H9 (cell line): ENCODE measurements around the gene SLC12A2. TPM values are rescaled to one million over a fixed set of nuclear protein-coding genes. Genes with fewer than 3 reads are reported as not detected.

Source experiments
- DNase-seq: peaks from one replicate; pipeline ENCODE4 v3.0.0-alpha.2; 2017
- H2AFZ ChIP-seq: one replicate; pipeline ENCODE4 v1.6.1; 2013; ENCODE audit warnings: mild to moderate bottlenecking, low read length, control low read depth, moderate library complexity
- H2AK5ac ChIP-seq: 2 replicates; pipeline ENCODE4 v1.6.1; 2013; ENCODE audit warnings: low read length, control low read depth, mixed read lengths; ENCODE audit not compliant: insufficient read length
- H2BK120ac ChIP-seq: one replicate; pipeline ENCODE4 v1.6.1; 2013; ENCODE audit warnings: low read depth, mild to moderate bottlenecking, low read length, control low read depth, inconsistent platforms; ENCODE audit not compliant: poor library complexity, severe bottlenecking
- H2BK12ac ChIP-seq: 2 replicates; pipeline ENCODE4 v1.6.1; 2013; ENCODE audit warnings: low read length, control low read depth, mixed read lengths, low read depth; ENCODE audit not compliant: insufficient read length
- H2BK15ac ChIP-seq: 2 replicates; pipeline ENCODE4 v1.6.1; 2013; ENCODE audit warnings: low read depth, low read length, control low read depth
- H2BK20ac ChIP-seq: one replicate; pipeline ENCODE4 v1.6.1; 2013; ENCODE audit warnings: low read depth, mild to moderate bottlenecking, low read length, control low read depth, inconsistent platforms; ENCODE audit not compliant: poor library complexity, severe bottlenecking
- H2BK5ac ChIP-seq: 2 replicates; pipeline ENCODE4 v1.6.1; 2013; ENCODE audit warnings: low read length, control low read depth, mixed read lengths; ENCODE audit not compliant: insufficient read length
- H3K14ac ChIP-seq: 2 replicates; pipeline ENCODE4 v1.6.1; 2013; ENCODE audit warnings: low read length, control low read depth; ENCODE audit not compliant: insufficient read depth
- H3K18ac ChIP-seq: 2 replicates; pipeline ENCODE4 v1.6.1; 2013; ENCODE audit warnings: low read depth, mild to moderate bottlenecking, mixed read lengths, low read length, control low read depth; ENCODE audit not compliant: insufficient read length
- H3K23ac ChIP-seq: 2 replicates; pipeline ENCODE4 v1.6.1; 2013; ENCODE audit warnings: low read length, control low read depth, mixed read lengths, low read depth; ENCODE audit not compliant: insufficient read length
- H3K23me2 ChIP-seq: 2 replicates; pipeline ENCODE4 v1.6.1; 2013; ENCODE audit warnings: low read depth, mild to moderate bottlenecking, mixed read lengths, low read length, control low read depth; ENCODE audit not compliant: insufficient read length, poor library complexity, severe bottlenecking
- H3K27ac ChIP-seq: 2 replicates; pipeline ENCODE4 v1.5.1; 2013; ENCODE audit warnings: low read length, control low read depth, mixed read lengths, low read depth; ENCODE audit not compliant: insufficient read length
- H3K27me3 ChIP-seq: 2 replicates; pipeline ENCODE4 v1.6.1; 2013; ENCODE audit warnings: low read length, control low read depth, inconsistent platforms; ENCODE audit not compliant: insufficient read depth
- H3K4ac ChIP-seq: 2 replicates; pipeline ENCODE4 v1.6.1; 2013; ENCODE audit warnings: low read depth, mild to moderate bottlenecking, control low read depth, inconsistent platforms, low read length, moderate library complexity
- H3K4me1 ChIP-seq: 2 replicates; pipeline ENCODE4 v1.6.1; 2013; ENCODE audit warnings: low read length, control low read depth, inconsistent platforms; ENCODE audit not compliant: insufficient read depth
- H3K4me2 ChIP-seq: 2 replicates; pipeline ENCODE4 v1.6.1; 2013; ENCODE audit warnings: low read length, control low read depth, mixed read lengths; ENCODE audit not compliant: insufficient read length, insufficient read depth
- H3K56ac ChIP-seq: 2 replicates; pipeline ENCODE4 v1.6.1; 2013; ENCODE audit warnings: low read depth, mild to moderate bottlenecking, mixed read lengths, low read length, control low read depth; ENCODE audit not compliant: insufficient read length
- H3K79me1 ChIP-seq: 2 replicates; pipeline ENCODE4 v1.6.1; 2013; ENCODE audit warnings: low read depth, mild to moderate bottlenecking, moderate library complexity, low read length, control low read depth, inconsistent platforms; ENCODE audit not compliant: insufficient read depth, poor library complexity, severe bottlenecking
- H3K79me2 ChIP-seq: 2 replicates; pipeline ENCODE4 v1.6.1; 2013; ENCODE audit warnings: low read length, control low read depth, inconsistent platforms; ENCODE audit not compliant: insufficient read depth
- H3K9ac ChIP-seq: 2 replicates; pipeline ENCODE4 v1.6.1; 2013; ENCODE audit warnings: low read length, control low read depth, mixed read lengths; ENCODE audit not compliant: insufficient read length; ENCODE audit errors: extremely low read depth
- H3K9me3 ChIP-seq: one replicate; pipeline ENCODE4 v1.6.1; 2013; ENCODE audit warnings: low read depth, low read length, inconsistent platforms; ENCODE audit not compliant: control insufficient read depth
- H3T11ph ChIP-seq: one replicate; pipeline ENCODE4 v1.6.1; 2013; ENCODE audit warnings: mild to moderate bottlenecking, low read length, control low read depth, inconsistent platforms
- H4K20me1 ChIP-seq: one replicate; pipeline ENCODE4 v1.6.1; 2013; ENCODE audit not compliant: control insufficient read depth, insufficient read length, insufficient read depth
- H4K5ac ChIP-seq: 2 replicates; pipeline ENCODE4 v1.6.1; 2013; ENCODE audit warnings: low read depth, mild to moderate bottlenecking, mixed read lengths, low read length, control low read depth; ENCODE audit not compliant: insufficient read length
- H4K8ac ChIP-seq: replicated peaks from 2 replicates; pipeline ENCODE4 v1.6.1; 2013; ENCODE audit warnings: low read length, control low read depth, mixed read lengths, low read depth; ENCODE audit not compliant: insufficient read length
- H4K91ac ChIP-seq: 2 replicates; pipeline ENCODE4 v1.6.1; 2013; ENCODE audit warnings: low read depth, mild to moderate bottlenecking, moderate library complexity, mixed read lengths, low read length, control low read depth; ENCODE audit not compliant: insufficient read length
- H3K27ac Mint-ChIP-seq, 3 experiments: 2 replicates in 2 of 3; 3 replicates in 1 of 3; pipeline ENCODE4 v1.8.0; 2020 to 2021; ENCODE audit warnings: mixed read lengths in 3 of 3, mild to moderate bottlenecking in 1 of 3, moderate library complexity in 1 of 3
- H3K27me3 Mint-ChIP-seq: 2 replicates; pipeline ENCODE4 v1.8.0; 2021; ENCODE audit warnings: low read depth, mild to moderate bottlenecking, moderate library complexity, mixed read lengths
- H3K36me3 Mint-ChIP-seq, 3 experiments: 2 replicates in 2 of 3; 3 replicates in 1 of 3; pipeline ENCODE4 v1.8.0; 2020 to 2021; ENCODE audit warnings: low read depth in 3 of 3, mixed read lengths in 3 of 3; ENCODE audit not compliant: insufficient read depth in 1 of 3
- H3K4me1 Mint-ChIP-seq, 2 experiments: 2 replicates each; pipeline ENCODE4 v1.8.0; 2020; ENCODE audit warnings: mixed read lengths in 2 of 2
- H3K4me3 Mint-ChIP-seq, 2 experiments: 2 replicates in 1 of 2; 3 replicates in 1 of 2; pipeline ENCODE4 v1.8.0; 2020 to 2021; ENCODE audit warnings: mild to moderate bottlenecking in 2 of 2, mixed read lengths in 2 of 2, moderate library complexity in 1 of 2
- H3K9me3 Mint-ChIP-seq, 2 experiments: 2 replicates in 1 of 2; 3 replicates in 1 of 2; pipeline ENCODE4 v1.8.0; 2020; ENCODE audit warnings: mild to moderate bottlenecking in 2 of 2, mixed read lengths in 2 of 2, moderate library complexity in 1 of 2
- CTCF ChIP-seq: fragments of 200-600 bp; sonication (generic); conservative IDR thresholded peaks from 3 replicates; pipeline ENCODE4 v1.8.0; 2021; ENCODE audit warnings: antibody characterized with exemption, mild to moderate bottlenecking
- WGBS: extraction: QIAGEN DNeasy Blood & Tissue Kit; methylation state at CpG from one replicate; pipeline ENCODE4 v1.1.7; 2013; ENCODE audit warnings: missing lambda C conversion rate, low lambda C conversion rate, mixed read lengths; ENCODE audit not compliant: insufficient read length; ENCODE audit errors: extremely low coverage; 5-methylcytosine and 5-hydroxymethylcytosine counted together
- total RNA-seq: library from RNA; stranded (reverse); gene quantifications from 2 replicates; pipeline ENCODE4 v1.2.1, GENCODE V29; 2021

Gene SLC12A2
- total RNA-seq, 1 experiment from 2014 or later, result 17.9 TPM

DNA sequence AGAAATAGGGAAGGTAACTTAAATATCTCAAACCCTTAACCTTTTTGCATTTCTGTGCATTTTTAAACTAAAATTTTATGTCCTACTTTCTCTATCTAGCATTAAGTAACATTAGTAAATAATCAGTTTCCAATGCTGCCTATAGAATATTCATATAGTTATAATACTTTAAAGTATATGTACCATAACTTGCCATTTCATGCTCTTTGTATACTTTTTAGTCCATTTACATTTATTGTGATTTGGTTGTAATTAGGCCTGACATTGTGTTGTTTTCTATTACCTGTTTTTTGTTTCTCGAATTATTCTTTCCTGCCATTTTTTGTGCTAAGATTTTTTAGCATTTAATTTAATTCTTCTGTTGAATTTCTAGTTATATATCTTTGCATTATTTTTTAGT is 13.7 kb downstream of the SLC12A2 start:
- H4K20me1 ChIP-seq, result no peaks in the 10 kb centered on the region
- H3K27ac Mint-ChIP-seq, result no peak overlapping the region
- no peaks in the 10 kb centered on the region for H3K79me1 ChIP-seq
- no peak overlapping the region for H3K18ac ChIP-seq
- peaks cover 22% of the 10 kb centered on the region in 2 experiments; a peak in 4 of 5 replicates for H3K9me3 Mint-ChIP-seq
- no peak for DNase-seq
- no peak overlapping the region for H3K4ac ChIP-seq
- no peak overlapping the region for H2BK5ac ChIP-seq
- H4K8ac ChIP-seq, result no peak overlapping the region
- no peak overlapping the region for H3K4me3 Mint-ChIP-seq
- no peak overlapping the region for H2AFZ ChIP-seq
- no peak overlapping the region for H3K56ac ChIP-seq
- H3K4me1 ChIP-seq, result no peaks in the 10 kb centered on the region
- WGBS, result no CpG with 5 or more reads among the region's 1 CpG
- TF ChIP-seq CTCF, result no peak
- H2BK120ac ChIP-seq, result no peak overlapping the region
- H2BK12ac ChIP-seq, result no peak overlapping the region
- no peak overlapping the region for H4K91ac ChIP-seq
- H3K4me1 Mint-ChIP-seq, result peaks cover 3 to 4% of the 10 kb centered on the region in 2 experiments; a peak in 3 of 4 replicates
- no peak overlapping the region for H2BK15ac ChIP-seq
- H3T11ph ChIP-seq, result no peak overlapping the region
- no peak overlapping the region for H3K27ac ChIP-seq
- no peak overlapping the region for H4K5ac ChIP-seq
- no peaks in the 10 kb centered on the region for H3K23me2 ChIP-seq
- H3K36me3 Mint-ChIP-seq, result peaks cover 13 to 25% (median 22%) of the 10 kb centered on the region in 3 experiments
- H3K4me2 ChIP-seq, result no peak overlapping the region
- no peaks in the 10 kb centered on the region for H3K27me3 ChIP-seq
- no peaks in the 10 kb centered on the region for H3K79me2 ChIP-seq
- H3K23ac ChIP-seq, result no peak overlapping the region
- no peak overlapping the region for H3K9ac ChIP-seq
- no peak overlapping the region for H2AK5ac ChIP-seq
- H2BK20ac ChIP-seq, result no peak overlapping the region
- H3K9me3 ChIP-seq, result no peaks in the 10 kb centered on the region
- no peak overlapping the region for H3K14ac ChIP-seq
- no peaks in the 10 kb centered on the region for H3K27me3 Mint-ChIP-seq
